Fibroblast of upper back skin (primary cell): ENCODE measurements around the gene IFI44L.

Experiments
- DNase-seq: peaks from one replicate; pipeline ENCODE4 v3.0.0-alpha.2; 2013

The IFI44L gene

DNA sequence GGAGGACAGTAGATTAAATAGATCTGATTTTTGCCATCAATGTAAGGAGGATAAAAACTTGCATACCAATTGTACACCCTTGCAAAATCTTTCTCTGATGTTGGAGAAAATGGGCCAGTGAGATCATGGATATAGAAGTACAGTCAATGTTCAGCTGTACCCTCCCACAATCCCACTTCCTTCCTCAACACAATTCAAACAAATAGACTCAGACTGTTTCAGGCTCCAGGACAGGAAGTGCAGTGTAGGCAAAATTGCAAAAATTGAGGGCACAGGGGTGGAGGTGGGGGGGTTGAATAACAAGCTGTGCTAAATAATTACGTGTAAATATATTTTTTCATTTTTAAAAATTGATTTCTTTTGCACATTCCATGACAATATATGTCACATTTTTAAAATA, 25.5 kb downstream of the IFI44L start:
- no peak for DNase-seq

DNA sequence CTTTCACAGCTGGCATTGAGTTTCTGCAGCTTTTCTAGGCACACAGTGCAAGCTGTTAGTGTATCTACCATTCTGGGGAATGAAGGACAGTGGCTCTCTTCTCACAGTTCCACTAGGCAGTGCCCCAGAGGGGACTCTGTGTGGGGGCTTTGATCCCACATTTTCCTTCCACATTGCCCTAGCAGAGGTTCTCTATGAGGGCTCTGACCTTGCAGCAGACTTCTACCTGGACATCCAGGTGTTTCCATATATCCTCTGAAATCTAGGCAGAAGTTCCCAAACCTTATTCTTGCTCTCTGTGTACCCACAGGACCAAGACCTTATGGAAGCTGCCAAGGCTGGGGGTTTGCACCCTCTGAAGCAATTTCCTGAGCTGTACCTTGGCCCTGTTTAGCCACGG, 27.0 kb downstream of the IFI44L start:
- no peak for DNase-seq

DNA sequence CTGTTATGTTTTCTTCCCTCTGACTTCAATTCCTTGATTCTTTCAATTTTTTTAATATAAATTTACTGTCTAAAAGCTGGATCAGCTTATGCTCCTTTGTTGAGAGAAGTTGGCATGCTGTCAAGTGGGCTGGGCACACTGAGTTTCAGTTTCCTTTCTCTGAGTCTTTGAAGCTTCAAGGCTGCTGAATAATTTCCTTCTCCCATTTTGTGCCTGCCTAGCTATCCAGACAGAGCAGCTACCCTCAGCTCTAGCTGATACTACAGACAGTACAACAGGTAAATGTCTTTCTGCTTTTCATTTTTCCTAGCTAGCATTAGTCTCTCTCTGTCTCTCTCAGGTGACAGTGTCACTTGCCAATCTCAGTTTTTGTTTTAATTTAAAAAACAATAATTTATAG, 29.4 kb downstream of the IFI44L start, which contains the start of gene IFI44:
TSS of gene IFI44 (plus strand) at position 204 of the 400 bp plus-strand sequence. CDS start 365 bp downstream, outside the sequence.
- DNase-seq: peak; percentile 88

DNA sequence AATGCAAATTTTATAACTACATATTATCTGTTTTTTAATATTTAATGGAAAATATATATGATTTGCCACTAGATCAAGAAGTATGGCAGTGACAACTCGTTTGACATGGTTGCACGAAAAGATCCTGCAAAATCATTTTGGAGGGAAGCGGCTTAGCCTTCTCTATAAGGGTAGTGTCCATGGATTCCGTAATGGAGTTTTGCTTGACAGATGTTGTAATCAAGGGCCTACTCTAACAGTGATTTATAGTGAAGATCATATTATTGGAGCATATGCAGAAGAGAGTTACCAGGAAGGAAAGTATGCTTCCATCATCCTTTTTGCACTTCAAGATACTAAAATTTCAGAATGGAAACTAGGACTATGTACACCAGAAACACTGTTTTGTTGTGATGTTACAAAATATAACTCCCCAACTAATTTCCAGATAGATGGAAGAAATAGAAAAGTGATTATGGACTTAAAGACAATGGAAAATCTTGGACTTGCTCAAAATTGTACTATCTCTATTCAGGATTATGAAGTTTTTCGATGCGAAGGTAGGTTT, 29.9 kb downstream of the IFI44L start:
- DNase-seq: peak; percentile 17

DNA sequence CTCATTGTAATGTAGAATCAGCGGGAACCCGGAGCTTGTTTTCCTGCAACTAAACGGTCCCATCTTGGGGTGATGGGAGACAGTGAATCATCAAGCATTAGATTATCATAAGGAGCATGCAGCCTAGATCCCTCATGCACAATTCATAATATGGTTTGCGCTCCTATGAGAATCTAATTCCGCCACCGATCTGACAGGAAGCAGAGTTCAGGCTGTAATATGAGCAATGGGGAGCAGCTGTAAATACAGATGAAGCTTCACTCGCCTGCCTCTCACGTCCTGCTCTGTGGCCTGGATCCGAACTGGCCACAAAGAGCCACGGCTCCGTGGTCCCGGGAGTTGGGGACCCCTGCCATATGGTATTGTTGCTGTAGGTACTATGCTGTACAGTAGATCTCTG, 31.0 kb downstream of the IFI44L start:
- peak; percentile 81 for DNase-seq

DNA sequence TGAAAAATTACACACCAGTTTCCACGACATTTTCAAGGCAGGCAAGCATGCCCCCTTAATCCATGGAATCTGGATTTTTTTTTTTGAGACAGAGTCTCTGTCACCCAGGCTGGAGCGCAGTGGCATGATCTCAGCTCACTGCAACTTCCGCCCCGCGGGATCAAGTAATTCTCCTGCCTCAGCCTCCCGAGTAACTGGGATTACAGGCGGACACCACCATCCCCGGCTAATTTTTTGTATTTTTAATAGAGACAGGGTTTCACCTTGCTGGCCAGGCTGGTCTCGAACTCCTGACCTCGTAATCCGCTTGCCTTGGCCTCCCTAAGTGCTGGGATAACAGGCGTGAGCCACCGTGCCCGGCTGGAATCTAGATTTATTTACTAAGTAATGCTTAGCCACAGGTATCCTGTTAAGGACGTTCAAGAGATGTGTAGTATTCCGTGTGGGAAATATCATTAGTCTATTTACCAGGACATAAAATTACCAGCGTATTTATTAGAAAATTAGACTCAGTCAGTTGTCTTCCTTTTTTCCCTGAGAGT, 31.8 kb downstream of the IFI44L start:
- no peak for DNase-seq

DNA sequence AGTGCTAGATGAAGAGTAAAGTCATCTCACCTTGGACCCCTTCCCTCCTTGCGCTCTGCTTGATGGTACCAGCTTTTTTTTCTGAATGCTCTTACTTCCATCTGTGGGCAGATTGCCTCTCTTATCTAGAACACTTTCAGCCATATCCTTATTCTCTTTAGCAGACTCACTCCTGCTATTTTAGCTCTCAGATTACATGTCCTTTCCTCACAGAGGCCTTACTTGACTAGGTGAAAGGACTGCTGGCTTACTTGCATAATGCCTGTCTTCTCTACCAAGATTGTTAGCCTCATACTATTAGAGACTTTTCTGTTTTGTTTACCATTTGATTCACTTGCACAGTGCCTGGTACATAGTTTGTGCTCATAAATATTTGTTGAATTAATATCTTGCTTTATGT, 38.7 kb downstream of the IFI44L start:
- no peak for DNase-seq

DNA sequence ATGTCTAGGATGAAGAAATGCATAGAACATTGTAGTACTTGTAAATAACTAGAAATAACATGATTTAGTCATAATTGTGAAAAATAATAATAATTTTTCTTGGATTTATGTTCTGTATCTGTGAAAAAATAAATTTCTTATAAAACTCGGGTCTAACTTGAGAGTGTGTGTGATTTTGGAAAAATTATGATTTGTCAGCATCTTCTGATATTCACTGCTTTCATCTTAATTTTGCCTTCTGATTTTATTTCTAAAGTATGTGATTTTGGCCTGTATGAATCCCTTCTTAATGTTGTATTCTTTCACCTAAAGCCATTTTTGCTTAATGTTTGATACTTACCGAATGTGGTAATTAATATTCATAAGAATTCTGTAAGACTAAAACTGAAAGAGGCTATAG, 43.7 kb downstream of the IFI44L start:
- DNase-seq: no peak

DNA sequence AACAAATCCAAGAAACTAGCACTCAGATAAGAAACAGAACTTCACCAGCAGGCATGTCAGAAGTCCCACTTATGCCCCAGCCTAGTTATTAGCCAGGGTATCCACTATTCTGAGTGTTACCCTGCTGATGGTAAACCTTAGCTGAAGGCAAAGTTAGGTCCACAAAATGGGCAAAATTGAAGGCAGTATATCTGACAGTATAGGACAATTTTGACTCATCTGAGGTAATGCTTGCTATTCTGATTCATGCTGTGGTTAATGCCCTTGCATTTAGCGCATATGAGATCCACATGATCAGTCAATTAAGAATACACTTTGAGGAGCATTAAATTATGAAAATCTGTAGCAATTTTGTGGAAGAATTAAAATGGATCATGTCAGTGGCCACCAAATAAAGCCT, 44.5 kb downstream of the IFI44L start:
- peak; percentile 7 for DNase-seq

DNA sequence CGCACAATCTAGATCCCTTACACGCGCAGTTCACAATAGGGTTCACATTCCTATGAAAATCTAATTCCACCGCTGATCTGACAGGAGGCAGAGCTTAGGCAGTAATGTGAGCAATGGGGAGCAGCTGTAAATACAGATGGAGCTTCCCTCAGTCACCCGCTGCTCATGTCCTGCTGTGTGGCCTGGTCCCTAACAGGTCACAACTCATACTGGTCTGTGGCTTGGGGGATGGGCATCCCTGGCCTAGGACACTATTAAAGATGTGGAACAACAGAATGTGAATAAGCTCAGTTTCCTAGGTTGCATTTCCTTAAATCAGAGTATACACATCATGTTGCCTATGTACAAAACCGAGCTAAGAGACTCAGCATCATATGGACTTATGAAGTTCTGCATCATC, 45.6 kb downstream of the IFI44L start:
- DNase-seq: no peak

DNA sequence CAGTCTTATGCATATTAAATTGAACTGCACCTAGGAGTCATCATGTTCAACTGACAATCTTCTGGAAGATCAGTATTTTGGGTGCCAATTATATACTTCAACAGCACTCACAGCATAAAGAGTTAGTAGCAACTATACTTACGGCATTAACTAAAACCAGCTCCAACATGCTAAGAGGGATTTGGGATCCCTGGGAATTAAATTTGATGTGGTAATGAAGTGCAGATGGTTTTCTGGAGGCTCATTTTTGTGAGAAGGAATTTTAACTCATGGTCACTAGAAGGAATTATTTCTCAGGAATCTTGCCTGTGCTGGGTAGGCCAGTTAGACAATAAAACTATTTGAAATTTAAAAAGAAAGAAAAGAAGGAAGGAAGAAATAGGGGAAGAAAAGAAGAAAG, 47.7 kb downstream of the IFI44L start:
- DNase-seq: no peak

DNA sequence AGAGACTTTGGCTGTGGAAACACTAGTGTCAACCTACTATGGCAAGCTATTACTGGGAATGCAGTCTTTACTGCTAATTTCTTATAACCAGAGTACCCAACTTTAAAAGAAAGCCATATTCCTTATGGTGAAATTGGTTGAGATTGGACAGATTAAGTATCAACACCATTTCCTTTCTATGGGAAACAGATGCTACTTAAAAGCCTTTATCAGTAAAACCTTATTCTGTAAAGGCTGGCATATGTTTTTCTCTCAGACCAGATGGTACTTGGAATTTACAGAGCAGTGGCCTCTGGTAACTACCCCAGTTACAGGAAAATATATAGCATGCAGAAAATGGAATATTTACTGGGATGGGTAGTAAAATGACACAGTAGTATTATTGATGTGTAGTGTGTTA, 48.2 kb downstream of the IFI44L start:
- DNase-seq: no peak

DNA sequence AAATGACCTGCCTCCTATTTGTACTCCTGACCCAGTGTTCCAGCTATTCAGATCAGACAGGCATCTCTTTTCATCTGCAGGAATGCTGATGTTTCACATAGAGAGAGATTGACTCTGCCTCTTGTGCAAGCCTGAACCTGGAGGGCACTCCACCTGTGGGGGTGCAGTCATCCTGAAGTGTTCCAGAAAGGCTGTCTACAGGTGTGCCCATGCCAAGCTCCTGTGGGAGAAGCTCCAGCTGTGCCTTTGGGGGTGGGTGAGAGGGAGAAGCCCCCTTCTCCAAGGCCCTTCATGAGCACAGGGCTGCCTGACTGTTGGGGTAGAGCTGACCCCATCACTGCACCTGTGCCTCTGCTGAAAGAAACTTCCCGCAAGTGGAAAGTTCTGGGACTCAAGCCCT, 52.2 kb downstream of the IFI44L start:
- no peak for DNase-seq

DNA sequence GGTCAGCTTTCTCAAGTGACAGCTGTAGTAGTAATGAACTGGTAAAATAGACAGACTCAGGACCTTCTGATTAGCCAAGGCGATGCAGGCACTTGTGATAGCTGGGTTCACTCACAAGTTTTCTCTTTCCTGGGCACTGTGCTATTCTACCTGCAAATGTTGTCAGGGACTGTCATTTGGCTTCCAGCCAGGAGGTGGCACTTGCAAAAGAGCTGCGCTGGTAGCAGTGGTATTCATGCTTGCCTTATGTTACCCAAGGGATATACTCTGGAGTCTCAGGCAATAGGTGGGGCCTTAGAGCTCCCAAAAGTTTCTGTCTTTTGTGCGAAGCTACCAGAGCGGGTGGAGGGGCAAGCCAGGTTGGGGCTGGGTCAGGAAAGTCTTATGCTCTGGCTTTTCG, 52.9 kb downstream of the IFI44L start:
- no peak for DNase-seq

DNA sequence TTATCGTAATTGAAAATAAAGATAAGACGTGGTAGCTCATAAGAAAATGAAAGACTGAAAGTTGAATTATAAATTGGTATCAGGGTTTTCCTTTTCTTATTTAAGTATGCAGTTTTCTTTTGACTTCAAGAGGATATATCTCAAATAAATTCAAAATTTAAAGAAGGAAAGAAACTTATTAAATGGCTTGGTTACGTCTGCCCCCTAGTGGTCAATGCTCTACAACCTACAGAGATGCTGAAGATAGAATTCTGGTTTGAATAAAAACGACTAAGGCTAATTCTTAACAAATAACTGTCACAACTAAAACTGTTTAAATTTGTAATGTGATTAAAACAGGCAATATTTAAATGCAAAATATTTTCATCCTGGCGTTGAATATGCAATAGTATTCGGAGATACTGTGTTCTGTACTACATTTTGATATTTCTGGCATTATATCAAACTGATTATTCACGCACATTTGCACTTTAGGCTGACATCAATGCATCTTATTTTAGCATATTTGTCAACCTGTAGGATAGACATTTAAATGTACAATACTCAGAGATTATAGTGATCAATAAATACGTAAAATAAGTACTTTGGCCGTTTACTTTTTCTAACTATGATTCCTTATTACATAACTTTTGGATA, 56.2 kb downstream of the IFI44L start:
- DNase-seq: peak; percentile 76

DNA sequence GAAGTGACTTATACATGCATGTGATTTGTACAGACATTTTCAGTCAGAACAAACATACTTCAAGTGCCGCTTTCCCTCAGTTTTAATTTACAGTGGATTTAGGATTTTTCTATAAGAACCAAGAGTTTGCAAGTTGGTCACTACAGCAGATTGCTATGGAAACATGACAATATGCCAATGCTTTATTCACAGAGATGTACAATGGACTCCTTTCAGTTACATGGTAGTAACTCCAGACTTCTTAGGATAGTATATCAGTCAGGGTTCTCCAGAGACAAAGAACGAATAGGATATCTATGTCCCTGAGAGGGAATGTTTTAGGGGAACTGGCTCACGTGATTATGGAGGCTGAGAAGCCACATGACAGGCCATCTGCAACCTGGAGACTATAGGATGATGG, 56.7 kb downstream of the IFI44L start:
- no peak for DNase-seq

DNA sequence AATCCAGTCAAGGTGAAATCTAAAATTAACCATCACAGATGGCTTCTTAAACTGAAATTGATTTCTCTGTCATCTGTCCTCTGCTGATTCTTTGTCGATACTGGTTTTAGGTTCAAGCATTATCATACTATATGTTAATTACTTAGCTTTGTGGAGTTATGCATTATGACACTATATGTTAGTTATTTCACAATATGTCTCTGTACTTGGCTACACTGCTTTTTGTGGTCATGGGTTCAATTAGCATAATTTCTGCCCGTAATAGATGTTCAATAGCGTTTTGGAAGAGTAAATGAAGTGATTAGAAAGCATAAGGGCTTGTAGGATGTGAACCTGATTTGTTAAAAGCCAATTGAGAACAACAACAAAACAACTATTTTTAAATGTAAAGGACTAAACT, 57.5 kb downstream of the IFI44L start:
- no peak for DNase-seq

DNA sequence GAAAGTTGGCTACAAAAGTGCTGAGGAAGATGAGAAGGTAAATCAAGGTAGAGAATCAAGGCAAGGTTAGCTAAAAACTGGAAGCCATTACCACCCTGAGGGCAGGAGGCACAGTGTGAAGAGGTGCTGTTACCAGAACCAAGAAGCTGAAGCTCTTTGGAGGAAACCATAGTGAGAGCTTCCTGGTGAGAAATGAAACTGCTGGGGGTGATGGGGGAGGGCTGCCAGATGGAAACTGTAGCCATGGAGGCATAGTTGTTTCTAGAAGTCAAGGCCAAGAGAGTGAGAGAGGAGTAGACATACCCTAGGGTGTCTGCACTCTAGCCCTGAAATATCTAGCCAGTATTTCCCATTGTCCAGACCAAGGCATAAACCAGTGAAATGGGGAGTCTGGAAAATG, 58.1 kb downstream of the IFI44L start:
- DNase-seq: no peak

DNA sequence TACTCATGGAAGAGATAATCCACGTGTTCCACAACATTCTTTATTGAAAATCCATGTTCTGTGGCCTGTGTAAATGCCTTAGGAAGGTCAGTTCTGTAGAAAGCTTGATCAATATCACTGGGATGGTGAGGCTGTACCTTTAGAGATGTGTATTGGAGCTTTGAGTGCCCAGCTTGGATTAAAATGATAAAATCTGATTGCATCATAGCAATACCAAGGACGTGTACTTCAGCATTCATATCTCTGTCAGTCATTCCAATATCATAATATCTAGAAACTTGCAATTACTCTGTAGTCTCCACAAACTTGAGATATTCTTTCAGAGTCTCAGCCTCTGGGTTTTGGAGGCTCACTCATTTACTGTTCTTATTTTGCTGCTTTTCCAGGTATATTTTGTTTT, 61.0 kb downstream of the IFI44L start:
- DNase-seq: no peak

DNA sequence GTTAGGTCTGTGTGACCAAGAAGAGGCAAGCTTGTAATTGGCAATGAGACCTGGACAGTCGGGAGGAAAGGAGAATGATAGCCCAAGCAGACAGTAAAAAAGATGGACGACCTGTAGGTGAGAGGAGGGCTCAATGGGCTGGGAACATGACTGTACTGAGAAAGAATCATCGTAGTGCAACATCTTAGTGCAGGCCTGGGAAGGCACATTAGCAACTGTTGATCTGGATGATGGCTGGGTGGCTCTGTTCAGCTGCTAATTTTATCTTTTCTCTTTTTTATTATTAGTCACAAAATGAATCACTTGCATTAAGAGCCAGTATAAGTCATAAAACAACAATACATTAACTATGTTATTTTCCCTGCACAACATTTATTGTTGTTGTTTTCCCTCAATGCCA, 62.2 kb downstream of the IFI44L start:
- DNase-seq: no peak

DNA sequence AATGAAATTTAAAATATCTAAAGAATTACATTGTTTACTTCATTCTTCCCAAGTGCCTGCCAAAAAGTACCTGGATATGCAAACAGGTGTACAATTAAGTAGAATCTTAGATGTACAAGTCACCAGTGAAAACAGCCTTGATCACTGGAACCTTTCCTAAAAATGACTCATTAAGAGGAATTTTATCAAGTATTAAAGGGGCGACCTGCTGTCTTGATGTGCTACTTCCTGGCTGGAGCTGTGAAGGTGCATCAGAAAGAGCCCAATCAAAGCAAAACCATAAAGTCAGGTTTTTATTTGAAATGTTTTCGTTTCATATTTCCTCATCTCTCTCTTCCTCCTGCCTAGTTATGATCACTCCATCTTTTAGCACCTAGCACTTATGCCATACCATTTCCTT, 62.8 kb downstream of the IFI44L start:
- no peak for DNase-seq

DNA sequence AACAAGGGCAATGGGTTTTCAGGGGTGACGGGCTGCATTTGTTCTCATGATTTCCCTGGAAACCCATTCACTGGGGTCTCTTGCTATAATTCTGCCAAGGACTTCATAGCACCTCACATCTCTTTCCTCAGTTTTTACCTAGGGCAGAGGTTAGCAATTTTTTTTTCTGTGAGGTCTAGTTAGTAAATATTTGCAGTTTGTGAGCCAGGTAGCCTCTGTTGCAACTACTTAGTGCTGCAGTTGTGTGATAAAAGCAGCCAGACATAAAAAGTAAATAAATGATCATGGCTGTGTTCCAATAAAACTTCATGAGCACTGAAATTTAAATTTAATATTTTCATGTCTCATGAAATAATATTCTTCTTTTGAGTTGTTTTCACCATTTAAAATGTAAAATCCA, 67.1 kb downstream of the IFI44L start:
- no peak for DNase-seq

DNA sequence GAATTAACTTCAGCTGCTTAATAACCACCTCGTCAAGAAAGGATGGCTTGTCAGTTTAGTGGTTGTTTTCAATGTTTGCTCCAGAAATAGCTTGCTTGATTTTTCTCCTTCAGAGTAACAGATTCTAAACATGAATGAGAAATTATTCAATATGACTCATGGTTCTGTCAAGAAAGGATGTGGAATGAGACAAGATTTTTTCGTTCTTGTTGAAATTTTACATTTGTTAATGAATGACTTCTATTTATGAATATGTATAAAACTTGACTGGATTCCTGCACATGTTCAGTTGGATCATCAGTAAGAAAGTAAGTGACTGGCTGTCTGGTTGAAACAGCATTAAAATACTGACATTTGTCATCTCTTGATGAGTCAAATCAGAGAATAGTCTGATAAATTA, 67.7 kb downstream of the IFI44L start:
- DNase-seq: peak; percentile 57

DNA sequence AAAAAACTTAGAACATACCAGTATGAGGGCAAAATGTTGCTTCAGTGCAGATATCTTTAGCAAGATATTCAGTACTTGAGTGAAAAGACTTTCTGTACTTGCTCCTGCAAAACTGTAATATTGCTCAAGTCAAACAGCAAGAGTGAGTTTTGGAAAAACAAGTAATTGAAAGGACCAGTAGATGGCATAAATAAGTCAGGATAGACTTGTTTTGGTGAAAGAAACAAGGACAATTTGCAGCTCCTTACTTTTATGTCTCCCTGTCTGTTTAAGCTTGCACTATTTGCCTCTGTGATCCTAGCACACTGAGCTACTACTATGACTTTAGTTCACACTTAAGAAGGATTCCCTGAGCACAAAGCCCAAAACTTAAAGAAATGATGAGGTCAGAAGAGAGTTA, 68.4 kb downstream of the IFI44L start:
- peak; percentile 76 for DNase-seq

DNA sequence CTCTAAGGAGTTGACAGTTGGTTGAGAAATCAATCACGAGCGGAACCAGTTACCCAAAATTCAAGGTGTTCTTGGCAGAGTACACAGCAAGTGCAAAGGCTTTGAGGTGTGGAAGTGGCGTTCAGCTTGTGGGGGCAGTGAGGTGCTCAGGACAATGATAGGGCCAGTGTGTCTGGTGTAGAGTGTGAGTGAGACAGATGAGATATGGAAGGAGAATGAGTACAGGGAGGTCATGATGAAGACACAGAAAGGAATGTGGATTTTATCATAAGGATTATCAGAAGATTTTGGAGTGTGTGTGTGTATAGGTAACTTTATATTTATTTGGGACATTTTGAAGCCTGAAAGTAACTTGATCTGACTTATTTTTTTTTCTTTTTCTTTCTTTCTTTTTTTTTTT, 70.3 kb downstream of the IFI44L start:
- DNase-seq: no peak
